CMK (cell line): ENCODE results near the gene SLC45A1.

ENCODE experiments used
- DNase-seq: peaks from one replicate; pipeline ENCODE4 v3.0.0-alpha.2; 2010; ENCODE audit warnings: low read depth

SLC45A1 gene

DNA sequence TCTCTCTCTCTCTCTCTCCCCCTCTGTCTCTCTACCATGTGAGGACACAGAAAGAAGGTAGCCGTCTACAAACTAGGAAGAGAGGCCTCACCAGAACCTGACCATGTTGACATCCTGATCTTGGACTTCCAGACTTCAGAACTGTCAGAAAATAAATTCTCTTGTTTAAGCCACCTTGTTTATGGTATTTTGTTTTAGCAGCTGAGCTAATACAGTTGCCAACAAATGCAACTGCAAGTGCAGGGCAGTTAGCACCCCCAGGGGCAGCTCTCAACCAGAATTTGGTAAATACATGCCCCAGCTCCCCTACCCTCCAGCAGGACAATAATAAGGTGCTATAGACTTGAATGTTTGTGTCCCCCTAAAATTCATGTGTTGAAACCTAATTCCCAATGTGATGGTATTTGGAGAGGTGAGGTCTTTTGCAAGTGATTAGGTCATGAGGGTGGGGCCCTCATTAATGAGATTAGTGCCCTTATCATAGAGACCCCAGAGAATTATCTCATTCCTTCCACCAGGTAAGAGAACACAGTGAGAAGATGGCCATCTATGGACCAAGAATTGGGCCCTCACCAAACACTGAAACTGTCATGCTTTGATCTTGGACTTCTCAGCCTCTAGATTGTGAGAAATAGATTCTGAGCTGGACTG lies 6.7 kb upstream of the SLC45A1 start:
- DNase-seq, result no peak

DNA sequence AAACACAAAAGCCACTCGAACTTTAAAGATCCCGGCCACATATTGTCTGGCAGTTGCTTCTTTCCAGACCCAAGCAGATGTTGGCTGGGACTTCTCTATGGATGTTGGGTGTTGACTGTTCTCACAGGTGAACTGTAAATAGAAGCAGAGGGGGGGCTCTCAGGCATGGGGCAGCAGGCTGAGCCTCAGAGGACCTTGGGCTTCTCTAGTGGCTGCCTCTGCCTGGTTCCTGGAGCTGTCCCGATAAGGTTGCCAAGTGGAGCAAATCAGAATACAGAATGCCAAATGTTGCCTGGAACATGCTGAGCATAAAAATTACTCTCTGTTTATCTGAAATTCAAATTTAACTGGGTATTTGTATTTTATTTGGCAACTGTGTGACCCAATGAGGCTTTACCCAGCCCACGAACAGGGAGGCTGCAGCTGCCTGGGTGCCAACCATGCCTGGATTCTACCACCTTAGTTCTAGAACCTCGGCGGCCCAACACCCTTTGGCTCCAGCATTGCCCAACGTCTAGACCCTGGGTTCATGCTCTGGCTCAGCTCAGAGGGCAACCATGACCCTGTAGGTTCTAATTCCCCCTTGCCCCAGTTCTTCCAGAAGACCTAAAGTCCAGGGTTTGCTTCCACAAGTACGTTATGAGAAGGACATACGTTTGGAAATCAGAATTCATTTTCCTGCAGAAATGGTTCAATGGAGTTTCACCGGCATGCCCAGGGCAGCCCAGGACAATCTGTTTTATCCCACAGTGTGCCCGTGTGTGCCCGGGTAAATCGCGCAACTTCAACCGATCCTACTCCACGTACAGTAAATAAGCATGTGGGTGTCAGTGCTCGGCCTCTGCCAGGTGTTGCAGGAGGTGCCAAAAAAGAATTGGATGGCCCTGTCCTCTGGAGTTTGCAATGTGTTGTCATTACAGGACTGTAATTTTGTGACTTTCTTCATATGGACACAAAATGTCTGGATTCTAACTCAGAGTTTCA lies 5.4 kb upstream of the SLC45A1 start:
- DNase-seq, result no peak

DNA sequence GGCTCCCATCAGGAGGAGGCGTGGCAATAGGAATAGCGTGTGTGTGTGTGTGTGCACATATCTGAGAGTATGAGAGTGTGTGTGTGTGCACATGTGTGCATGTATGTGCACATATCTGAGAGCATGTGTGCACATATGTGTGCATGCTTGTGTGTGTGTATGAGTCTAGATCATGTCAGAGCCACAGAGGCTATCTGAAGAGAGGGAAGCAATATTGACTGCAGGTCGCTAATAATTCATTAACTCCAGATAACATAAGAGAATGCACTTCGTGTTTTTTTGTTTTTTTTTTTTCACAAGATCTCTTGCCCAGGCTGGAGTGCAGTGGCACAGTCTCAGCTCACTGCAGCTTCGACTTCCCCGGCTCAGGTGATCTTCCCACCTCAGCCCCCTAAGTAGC lies 4.7 kb upstream of the SLC45A1 start:
- no peak for DNase-seq

DNA sequence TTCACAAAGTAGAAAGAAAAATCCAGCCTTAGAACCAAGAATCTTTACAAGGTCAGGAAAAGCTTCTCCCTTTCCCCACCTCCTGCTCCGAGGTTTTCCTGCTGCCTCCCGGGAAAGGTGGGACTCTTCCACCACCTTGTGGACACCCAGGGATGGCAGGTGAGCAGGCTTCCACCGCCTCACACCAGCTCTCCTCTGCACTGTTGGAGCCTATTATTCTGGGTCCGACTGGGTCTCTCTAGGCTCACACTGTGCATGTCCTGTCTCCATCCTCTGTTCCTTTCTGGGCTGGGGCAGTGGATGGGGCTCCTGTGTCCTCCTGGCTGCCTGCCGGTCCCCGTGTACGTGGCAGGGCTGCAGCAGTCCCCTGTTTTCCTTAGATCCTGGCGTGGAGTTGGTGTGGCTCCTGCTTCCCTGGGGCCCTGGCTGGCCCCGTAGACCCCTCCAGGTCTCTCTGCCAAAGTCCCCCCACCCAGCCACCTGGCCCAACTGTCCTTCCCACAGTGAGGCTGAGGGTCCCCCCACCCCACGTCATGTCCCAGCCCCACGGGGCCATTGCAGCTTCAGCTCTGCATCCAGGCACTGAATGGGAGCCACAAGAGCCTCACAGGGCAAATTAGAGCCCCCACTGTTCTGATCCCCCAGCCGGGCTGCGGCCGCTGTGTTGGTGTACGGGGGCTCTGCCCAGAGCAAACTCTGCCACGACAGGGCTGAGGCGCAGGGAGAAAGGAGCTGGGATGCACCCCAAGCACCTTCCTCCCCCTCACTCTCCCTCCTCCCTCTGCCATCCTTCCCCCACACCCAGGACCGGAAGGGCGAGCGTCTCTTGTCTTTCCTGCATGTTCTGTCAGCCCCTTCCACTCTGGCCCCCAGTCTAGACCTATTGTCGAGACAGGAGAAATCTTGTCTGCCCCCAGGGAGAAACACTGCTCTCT lies 3.3 kb upstream of the SLC45A1 start:
- DNase-seq, result no peak

DNA sequence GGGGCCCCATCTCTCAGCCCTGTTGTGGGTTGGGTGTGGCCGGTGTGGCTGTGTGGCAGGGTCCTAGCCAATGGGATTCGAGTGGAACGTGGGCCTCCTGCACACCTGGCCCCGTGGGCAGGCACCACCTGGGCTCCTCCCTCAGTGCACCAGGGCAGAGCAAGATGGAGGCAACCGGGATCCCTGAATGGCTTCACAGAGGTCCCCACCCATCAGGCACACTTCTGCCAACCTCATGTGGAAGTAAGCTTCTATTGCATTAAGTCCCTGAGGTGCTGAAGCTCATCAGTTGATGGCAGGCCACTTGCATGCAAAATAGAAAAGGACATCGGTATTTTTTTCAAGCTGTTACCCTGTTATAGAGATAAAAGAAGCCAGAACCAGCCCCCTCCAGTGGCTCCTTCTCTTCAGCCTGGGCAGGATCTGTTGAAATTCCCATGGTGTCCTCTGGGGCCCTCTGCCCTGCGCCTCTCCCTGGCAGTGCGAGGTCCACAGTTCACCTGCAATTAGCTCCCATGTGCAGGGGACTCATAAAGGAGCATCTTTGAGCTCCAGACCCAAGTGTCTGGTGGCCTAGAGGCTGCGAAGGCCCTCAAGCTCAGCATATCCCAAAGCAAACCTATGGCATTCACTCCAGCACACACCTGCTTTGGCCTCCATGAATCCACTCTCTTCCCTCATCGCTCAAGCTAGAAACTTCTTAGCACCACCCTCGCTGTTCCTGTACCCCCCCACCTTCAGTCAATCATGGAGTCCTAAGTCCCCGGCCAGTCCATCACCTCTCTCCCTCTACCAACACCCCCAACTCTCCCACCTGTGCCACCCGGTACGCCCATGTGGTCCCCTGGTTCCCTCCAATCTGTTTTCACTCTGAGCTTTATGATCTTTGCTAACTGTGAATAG lies 2.1 kb upstream of the SLC45A1 start:
- DNase-seq, result no peak

DNA sequence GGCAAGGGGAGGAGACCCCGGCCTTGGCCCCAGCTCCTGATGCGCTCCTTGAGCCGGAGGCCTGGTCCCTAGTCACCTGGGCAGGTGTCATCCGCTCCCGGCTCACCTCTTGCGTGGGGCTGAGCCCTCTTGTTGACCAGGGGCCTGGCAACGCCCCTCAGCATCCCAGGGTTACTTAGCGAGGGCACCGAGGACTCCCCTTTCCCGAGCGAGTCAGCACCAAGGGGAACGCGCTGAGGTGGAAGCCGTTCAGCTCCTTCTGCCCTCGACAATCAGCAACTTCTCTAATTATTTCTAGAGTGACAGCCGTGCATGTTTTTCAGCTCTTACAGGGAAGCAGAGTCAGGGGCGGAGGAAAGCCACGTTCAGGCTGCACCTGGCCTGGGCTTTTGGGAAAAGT lies 522 bp downstream of the SLC45A1 start:
- DNase-seq, result no peak

DNA sequence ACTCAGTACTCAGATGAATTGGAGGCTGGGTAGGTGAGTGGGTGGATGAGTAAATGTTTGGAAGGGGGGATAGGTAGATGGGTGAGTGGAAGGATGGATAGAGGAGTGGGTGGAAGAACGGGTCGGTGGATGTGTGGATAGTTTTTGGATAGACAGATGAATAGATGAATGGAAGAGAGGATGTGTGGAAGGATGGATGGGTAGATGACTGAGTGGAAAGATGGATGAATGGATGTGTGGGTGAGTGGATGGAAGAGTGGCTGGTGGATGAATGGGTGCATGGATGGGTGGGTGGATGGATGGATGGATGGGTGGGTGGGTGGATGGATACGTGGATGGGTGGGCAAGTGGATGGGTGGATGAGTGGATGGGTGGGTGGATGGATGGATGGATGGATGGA lies 3.7 kb downstream of the SLC45A1 start:
- no peak for DNase-seq

DNA sequence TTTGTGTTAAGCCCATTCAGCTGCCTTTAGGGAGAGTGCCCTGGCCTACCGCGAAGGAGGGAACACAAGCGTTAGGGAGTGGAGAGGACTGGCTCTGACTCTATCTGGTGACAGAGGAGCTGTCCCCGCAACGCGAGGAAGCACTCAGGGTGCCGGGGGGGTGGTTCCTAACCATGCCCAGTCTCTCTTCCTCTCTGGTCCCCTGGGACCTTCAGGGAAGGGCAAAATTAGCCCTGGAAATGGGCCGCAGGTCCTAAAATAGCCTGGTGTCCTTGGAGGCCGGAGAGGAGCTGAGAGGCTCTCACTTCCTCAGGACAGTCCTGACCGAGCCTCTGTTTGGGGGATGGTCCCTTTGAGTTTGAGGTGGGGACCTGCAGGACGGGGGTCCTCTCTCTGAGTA lies 5.8 kb downstream of the SLC45A1 start:
- DNase-seq, result no peak

DNA sequence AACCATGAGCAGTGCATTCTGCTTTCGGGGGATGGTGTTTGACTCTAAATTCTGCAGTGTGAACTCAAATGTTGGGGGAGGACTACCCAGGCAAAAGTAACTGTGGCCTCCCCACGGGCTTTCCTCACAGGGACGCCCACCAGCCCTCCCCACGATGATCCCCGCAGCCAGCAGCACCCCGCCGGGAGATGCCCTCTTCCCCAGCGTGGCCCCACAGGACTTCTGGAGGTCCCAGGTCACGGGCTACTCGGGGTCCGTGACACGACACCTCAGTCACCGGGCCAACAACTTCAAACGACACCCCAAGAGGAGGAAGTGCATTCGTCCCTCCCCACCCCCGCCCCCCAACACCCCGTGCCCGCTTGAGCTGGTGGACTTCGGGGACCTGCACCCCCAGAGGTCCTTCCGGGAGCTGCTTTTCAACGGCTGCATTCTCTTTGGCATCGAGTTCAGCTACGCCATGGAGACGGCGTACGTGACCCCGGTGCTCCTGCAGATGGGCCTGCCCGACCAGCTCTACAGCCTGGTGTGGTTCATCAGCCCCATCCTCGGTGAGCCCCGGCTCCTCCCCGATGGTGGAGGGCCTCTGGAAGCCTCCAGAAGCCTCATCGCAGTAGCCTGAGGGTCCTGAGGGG lies 6.4 kb downstream of the SLC45A1 start:
- no peak for DNase-seq

DNA sequence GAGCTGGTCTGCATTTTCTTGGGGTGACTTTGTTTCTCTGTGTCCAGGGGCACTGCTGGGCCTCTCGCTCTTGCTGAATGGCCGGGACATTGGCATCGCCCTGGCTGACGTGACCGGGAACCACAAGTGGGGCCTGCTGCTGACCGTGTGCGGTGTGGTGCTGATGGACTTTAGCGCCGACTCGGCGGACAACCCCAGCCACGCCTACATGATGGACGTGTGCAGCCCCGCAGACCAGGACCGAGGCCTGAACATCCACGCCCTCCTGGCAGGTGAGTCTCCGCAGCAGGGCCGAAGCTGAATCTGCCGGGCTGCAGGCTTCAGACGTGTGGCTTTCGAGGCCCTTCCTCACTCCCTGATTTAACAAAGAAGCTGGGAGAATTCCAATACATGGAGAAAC lies 7.9 kb downstream of the SLC45A1 start:
- no peak for DNase-seq

DNA sequence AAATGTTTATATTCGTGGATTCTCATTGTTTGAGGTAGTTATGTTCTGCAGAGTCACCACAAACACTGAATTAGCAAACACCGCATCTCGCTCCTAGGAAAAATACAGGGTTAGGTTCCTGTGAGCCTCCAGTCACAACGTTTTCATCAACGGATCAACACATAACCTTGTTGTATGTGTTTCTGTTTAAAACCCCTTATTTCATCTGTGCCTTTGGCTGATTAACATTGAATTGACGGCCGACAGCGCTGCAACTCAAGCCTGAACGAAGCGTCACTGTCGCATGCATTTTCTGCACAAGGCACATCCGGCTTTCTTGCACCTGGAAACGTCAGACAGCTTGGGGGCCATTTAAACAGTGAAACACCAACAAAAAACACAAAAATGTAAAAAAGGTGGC lies 8.4 kb downstream of the SLC45A1 start:
- no peak for DNase-seq

DNA sequence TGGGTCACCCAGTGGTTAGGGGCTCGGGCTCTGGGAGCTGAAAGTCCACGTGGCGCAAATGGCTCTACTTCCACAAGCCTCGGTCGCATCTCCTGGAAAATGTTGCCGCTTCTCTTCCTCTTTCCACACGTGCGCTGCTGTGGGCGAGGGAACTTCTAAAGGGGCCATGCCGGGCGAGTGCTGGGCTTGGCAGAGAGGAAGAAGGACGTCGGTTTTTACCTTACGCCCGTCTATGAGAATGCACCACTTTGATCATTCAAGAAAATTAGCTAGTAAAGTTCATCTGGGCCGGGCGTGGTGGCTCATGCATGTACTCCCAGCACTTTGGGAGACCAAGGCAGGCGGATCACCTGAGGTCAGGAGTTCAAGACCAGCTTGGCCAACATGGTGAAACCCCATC lies 10.4 kb downstream of the SLC45A1 start:
- no peak for DNase-seq

DNA sequence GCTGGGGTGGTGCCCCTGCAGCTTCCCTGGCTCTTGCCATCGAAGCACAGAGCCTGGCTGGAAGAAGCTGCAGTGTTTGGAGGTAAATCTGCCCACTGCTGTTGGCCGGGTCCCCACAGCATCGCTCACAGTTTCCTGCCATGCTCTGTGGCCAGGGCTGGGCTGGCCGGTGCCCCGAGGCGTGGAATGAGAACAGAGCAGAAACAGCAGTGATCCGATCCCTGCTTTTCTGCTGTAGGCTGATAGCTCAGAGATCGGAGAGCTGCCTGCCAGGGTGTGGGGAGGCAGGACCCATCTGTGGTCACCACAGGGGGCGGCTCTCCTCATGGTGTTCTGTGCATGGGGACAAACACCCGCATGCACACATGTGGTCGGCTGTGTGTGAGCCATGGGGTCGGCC lies 11.5 kb downstream of the SLC45A1 start:
- DNase-seq, result no peak

DNA sequence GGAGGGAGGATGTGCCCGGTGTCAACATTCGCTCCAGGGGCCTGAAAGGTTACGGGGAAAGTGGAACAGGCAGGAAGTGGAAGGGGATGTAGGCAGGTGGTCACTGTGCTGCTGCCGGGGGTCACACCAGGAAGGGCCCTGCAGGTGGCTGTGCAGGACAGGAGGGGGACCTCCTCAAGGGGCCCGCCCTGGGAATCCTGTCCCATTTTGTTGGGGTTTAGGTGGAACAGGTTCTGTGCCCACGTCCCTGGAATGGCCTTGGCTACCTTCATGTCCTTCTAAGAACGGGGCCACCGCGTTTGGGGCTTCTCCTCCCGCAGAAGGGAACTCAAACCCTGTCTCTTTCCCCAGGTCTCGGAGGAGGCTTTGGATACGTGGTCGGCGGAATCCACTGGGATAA lies 11.9 kb downstream of the SLC45A1 start:
- DNase-seq, result no peak

DNA sequence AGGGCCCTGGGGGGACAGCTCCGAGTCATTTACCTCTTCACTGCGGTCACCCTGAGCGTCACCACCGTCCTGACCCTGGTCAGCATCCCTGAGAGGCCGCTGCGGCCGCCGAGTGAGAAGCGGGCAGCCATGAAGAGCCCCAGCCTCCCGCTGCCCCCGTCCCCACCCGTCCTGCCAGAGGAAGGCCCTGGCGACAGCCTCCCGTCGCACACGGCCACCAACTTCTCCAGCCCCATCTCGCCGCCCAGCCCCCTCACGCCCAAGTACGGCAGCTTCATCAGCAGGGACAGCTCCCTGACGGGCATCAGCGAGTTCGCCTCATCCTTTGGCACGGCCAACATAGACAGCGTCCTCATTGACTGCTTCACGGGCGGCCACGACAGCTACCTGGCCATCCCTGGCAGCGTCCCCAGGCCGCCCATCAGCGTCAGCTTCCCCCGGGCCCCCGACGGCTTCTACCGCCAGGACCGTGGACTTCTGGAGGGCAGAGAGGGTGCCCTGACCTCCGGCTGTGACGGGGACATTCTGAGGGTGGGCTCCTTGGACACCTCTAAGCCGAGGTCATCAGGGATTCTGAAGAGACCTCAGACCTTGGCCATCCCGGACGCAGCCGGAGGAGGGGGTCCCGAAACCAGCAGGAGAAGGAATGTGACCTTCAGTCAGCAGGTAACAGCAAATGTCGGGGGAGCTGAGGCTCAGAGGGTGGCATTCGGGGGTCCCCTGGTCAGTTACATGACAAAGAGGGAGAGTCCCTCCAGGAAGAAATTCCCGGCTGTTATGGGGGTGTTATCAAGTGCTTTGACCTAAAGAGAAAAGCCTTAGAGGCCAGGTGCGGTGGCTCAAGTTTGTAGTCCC lies 12.6 kb downstream of the SLC45A1 start:
- no peak for DNase-seq

DNA sequence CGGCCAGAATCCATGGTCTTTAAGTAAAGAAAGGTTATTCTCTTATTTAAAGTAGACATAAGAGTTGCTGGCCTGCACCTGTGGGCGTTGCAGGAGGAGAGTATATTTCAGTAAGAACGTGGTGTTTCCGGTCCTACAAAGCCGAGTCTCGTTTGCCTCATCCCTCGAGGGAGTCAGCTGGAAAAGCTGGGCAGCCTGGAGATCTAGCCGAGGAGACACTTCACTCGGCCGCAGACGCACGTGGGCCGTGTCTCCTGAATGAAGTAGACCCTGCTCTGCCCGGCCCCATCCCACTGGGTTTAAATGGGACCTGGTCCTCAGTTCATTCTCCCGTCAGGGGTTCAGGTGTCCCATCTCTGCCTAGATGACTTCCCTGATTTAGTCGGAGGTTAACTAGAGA lies 14.9 kb downstream of the SLC45A1 start:
- no peak for DNase-seq

DNA sequence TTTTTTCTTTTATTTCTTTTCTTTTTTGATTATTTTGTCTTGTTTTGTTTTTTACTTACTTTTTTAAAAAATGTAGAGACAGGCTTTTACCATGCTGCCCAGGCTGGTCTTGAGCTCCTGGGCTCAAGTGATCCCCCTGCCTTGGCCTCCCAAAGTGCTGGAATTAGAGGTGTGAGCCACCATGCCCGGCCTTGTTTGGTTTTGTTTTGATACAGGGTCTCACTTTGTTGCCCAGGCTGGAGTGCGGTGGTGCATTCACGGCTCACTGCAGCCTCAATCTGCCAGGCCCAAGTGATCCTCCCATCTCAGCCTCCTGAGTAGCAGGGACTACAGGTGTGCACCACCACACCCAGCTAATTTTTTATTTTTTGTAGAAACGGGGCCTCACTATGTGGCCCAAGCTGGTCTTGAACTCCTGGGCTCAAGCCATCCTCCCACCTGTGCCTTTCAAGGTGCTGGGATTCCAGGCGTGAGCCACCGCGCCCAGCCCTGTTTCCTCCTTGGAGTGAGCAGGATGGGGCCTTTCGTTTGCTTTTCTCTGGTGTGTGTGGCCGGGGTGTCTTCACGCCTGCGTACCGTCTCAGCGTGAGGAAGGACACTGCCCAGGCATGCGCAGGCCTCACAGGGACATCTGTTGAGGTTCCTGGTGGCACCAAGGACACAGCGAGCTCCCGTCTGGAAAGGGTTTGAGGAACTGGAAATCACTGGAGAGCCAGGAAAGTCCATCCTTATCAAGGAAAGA lies 15.5 kb downstream of the SLC45A1 start:
- no peak for DNase-seq

DNA sequence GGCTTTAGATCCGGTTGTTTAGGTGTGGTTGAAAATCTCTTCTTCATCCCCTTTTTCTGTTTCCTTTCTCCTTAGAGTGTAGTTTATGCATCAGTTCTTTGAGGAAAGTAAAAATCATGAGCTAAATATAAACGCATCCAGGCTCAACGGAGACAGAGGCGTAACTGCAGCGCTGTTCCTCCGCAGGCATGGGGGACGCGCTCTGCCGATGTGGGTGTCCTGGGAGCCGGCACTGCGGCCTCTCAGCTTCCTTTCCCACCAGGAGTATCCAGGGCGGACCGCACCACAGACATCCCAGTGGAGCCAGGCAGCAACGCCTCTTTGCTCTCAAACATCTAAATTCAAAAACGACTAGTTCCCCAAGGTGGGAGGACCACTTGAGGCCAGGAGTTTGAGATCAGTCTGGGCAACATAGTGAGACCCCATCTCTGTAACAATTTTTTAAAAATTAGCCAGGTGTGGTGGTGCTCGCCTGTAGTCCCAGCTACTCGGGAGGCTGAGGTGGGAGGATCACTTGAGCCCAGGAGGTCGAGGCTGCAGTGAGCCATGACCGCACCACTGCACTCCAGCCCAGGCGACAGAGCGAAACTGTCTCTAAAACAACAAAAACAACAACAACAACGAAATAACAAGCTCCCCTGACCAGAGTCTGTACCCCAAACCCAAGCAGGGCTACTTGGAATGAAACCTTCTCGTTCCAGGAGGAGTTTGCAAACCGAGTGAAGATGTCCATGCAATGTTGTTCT lies 16.4 kb downstream of the SLC45A1 start:
- DNase-seq, result no peak
